NCI-H1092 treated with DMSO at 0.1 percent for 48 hours (cell line): Measurements from ENCODE around the gene PAMR1.
"Not testable (repeated sequence)": the region's sequence is repeated elsewhere in the genome, so short reads cannot be mapped to it uniquely, and the experiment has no call there.

Experiments
- DNase-seq: peaks from one replicate; lab custom pipeline; 2025; lab: John Stamatoyannopoulos, UW

The PAMR1 gene

GRCh38 chr11:35543481-35543880, 18.1 kb upstream of the PAMR1 start:
- no peak for DNase-seq

- DNase-seq, result no peak
These were observed 16.4 kb upstream of the PAMR1 start for GRCh38 chr11:35541621-35542375.

GRCh38 chr11:35540526-35540925, 15.1 kb upstream of the PAMR1 start:
- no peak for DNase-seq

GRCh38 chr11:35539781-35540281, 14.4 kb upstream of the PAMR1 start:
- no peak for DNase-seq

GRCh38 chr11:35539256-35539655, 13.8 kb upstream of the PAMR1 start:
- no peak for DNase-seq

- no peak for DNase-seq
These were observed 11.1 kb upstream of the PAMR1 start for GRCh38 chr11:35536470-35536869.

GRCh38 chr11:35531246-35531645, 5.8 kb upstream of the PAMR1 start:
- DNase-seq, result no peak

- no peak for DNase-seq
These were observed 4.6 kb upstream of the PAMR1 start for GRCh38 chr11:35529971-35530495.

GRCh38 chr11:35526370-35526792, 965 bp upstream of the PAMR1 start:
- DNase-seq, result no peak

- DNase-seq, result no peak
These were observed 636 bp downstream of the PAMR1 start for GRCh38 chr11:35524780-35525179.

- DNase-seq, result no peak
These were observed 1.6 kb downstream of the PAMR1 start for GRCh38 chr11:35523861-35524260.

GRCh38 chr11:35523331-35523768, 2.1 kb downstream of the PAMR1 start:
- no peak for DNase-seq

- not testable (repeated sequence) for DNase-seq
These were observed 3.3 kb downstream of the PAMR1 start for GRCh38 chr11:35522091-35522490.

GRCh38 chr11:35520376-35520775, 5.0 kb downstream of the PAMR1 start:
- no peak for DNase-seq

- DNase-seq, result no peak
These were observed 6.7 kb downstream of the PAMR1 start for GRCh38 chr11:35518766-35519165.

GRCh38 chr11:35517481-35517880, 7.9 kb downstream of the PAMR1 start:
- DNase-seq, result no peak

- no peak for DNase-seq
These were observed 9.0 kb downstream of the PAMR1 start for GRCh38 chr11:35516403-35516802.

- DNase-seq, result no peak
These were observed 10.2 kb downstream of the PAMR1 start for GRCh38 chr11:35515224-35515623.

GRCh38 chr11:35514481-35514880, 10.9 kb downstream of the PAMR1 start:
- DNase-seq, result no peak

GRCh38 chr11:35511666-35512065, 13.8 kb downstream of the PAMR1 start:
- DNase-seq, result no peak

GRCh38 chr11:35507688-35508087, 17.7 kb downstream of the PAMR1 start:
- DNase-seq, result no peak

GRCh38 chr11:35501776-35502175, 23.6 kb downstream of the PAMR1 start:
- no peak for DNase-seq

- DNase-seq, result no peak
These were observed 24.7 kb downstream of the PAMR1 start for GRCh38 chr11:35500744-35501143.

- no peak for DNase-seq
These were observed 29.0 kb downstream of the PAMR1 start for GRCh38 chr11:35496416-35496815.
